ENCODE results near the gene TGFBR2. TPM values are rescaled to one million over a fixed set of nuclear protein-coding genes. Genes with fewer than 3 reads are reported as not detected.

Gene TGFBR2
- total and polyA plus RNA-seq, 2 experiments from 2014 or later: 4.7 to 13.0 TPM

DNA sequence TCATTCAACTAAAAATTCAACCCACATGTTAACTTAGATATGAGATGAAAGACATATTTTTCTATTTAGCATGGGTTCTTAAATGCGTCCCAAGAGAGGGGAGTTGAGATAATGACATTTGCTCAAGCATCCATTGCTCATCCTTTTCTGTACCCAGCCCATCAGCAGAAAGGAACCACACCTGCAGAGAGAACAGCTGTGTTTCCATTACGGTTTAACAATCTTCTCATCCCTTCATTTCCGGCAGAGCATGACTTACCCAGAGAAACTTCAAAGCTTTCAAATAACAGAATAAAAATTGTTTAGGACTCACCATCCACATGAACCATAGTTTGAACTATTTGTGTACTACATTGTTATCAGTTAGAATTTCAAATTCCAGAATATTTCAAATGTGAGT lies 113.1 kb downstream of the TGFBR2 start:
- no peak overlapping the region for H3K4me3 Mint-ChIP-seq

GRCh38 chr3:30720586-30721313 lies 114.3 kb downstream of the TGFBR2 start:
- no peaks in the 10 kb centered on the region for H3K4me1 ChIP-seq (ENCODE audit: insufficient read depth)
- H3K9me2 ChIP-seq (ENCODE audit: insufficient read depth): peaks cover 9% of the 10 kb centered on the region
- H3K27ac Mint-ChIP-seq: no peak overlapping the region
- H4K20me1 ChIP-seq (replicated peaks; ENCODE audit: insufficient read depth): no peaks in the 10 kb centered on the region
- H3K36me3 Mint-ChIP-seq (ENCODE audit: low read depth): no peaks in the 10 kb centered on the region
- H3K27ac ChIP-seq (ENCODE audit: low read depth): no peak overlapping the region
- H3F3A ChIP-seq (replicated peaks; ENCODE audit: low read depth): no peaks in the 10 kb centered on the region
- H3K36me3 ChIP-seq (ENCODE audit: insufficient read depth): no peaks in the 10 kb centered on the region
- no peak overlapping the region for H3K4me3 ChIP-seq
- 0 out of 3 replicates have a peak, but pooled peaks cover 2% of the 10 kb centered on the region for H3K4me1 Mint-ChIP-seq
- no peak overlapping the region for H3K4me2 ChIP-seq
- H3K27me3 Mint-ChIP-seq (ENCODE audit: insufficient read depth, low read depth, poor library complexity): no peaks in the 10 kb centered on the region
- no peak for DNase-seq (ENCODE audit: low spot score)
- H3K9me3 Mint-ChIP-seq: no peaks in the 10 kb centered on the region
- no peak overlapping the region for H3K4me3 Mint-ChIP-seq
- H3K27me3 ChIP-seq (ENCODE audit: insufficient read depth): no peaks in the 10 kb centered on the region
- no peak overlapping the region for H2AFZ ChIP-seq
- no peak for ATAC-seq
- H3K79me2 ChIP-seq (replicated peaks; ENCODE audit: insufficient read depth): no peaks in the 10 kb centered on the region
- TF ChIP-seq POLR2AphosphoS5 (IDR thresholded peaks at IDR 0.05; ENCODE audit: low read depth) (no peak), EZH2 (IDR thresholded peaks at IDR 0.05; ENCODE audit: low read depth, unreplicated experiment) (no peak), CTCF (conservative IDR thresholded peaks at IDR 0.05; ENCODE audit: low read depth in 2 of 2) (no peak), NANOG (IDR thresholded peaks at IDR 0.05; ENCODE audit: borderline replicate concordance) (no peak)

More for the DNA sequence above, 113.1 kb downstream of the TGFBR2 start:
- no peaks in the 10 kb centered on the region for H3K36me3 ChIP-seq (ENCODE audit: insufficient read depth)
- H2AFZ ChIP-seq: no peak overlapping the region
- DNase-seq (ENCODE audit: low spot score) (no peak), ATAC-seq (no peak)
- Mint-ChIP-seq H3K27me3 (ENCODE audit: insufficient read depth, low read depth, poor library complexity) (no peaks in the 10 kb centered on the region), H3K36me3 (ENCODE audit: low read depth) (no peaks in the 10 kb centered on the region), H3K27ac (no peak overlapping the region), H3K9me3 (no peaks in the 10 kb centered on the region; the same call in 2 of the 3 replicates), H3K4me1 (0 out of 3 replicates have a peak, but pooled peaks cover 2% of the 10 kb centered on the region)
- H4K20me1 ChIP-seq (replicated peaks; ENCODE audit: insufficient read depth): no peaks in the 10 kb centered on the region
- H3K27ac ChIP-seq (ENCODE audit: low read depth): no peak overlapping the region
- no peak overlapping the region for H3K4me3 ChIP-seq
- H3F3A ChIP-seq (replicated peaks; ENCODE audit: low read depth): no peaks in the 10 kb centered on the region
- H3K9me2 ChIP-seq (ENCODE audit: insufficient read depth): peaks cover 4% of the 10 kb centered on the region
- H3K27me3 ChIP-seq (ENCODE audit: insufficient read depth): no peaks in the 10 kb centered on the region
- no peak overlapping the region for H3K4me2 ChIP-seq
- TF ChIP-seq EZH2phosphoT487 (IDR thresholded peaks at IDR 0.05; ENCODE audit: unreplicated experiment) (no peak), REST (IDR thresholded peaks at IDR 0.05; ENCODE audit: unreplicated experiment) (no peak), JUNB (IDR thresholded peaks at IDR 0.05; ENCODE audit: unreplicated experiment) (no peak), POLR2AphosphoS5 (IDR thresholded peaks at IDR 0.05; ENCODE audit: low read depth) (no peak)
- H3K4me1 ChIP-seq (ENCODE audit: insufficient read depth): no peaks in the 10 kb centered on the region
- H3K79me2 ChIP-seq (replicated peaks; ENCODE audit: insufficient read depth): no peaks in the 10 kb centered on the region

Measured in GM23338 (cell line).